GM06990 (cell line): ENCODE results near the gene GGT5.
"Not testable (repeated sequence)": the region's sequence is repeated elsewhere in the genome, so short reads cannot be mapped to it uniquely, and the experiment has no call there.

Source experiments
- DNase-seq: peaks from one replicate; pipeline ENCODE4 v3.0.0-alpha.2; 2011; ENCODE audit not compliant: insufficient read length; ENCODE audit errors: extremely low read depth
- H3K27me3 ChIP-seq: replicated peaks from 2 replicates; pipeline ENCODE4 v1.6.0; 2011; ENCODE audit warnings: low read length; ENCODE audit not compliant: control insufficient read depth, insufficient read depth
- H3K36me3 ChIP-seq: 2 replicates; pipeline ENCODE4 v1.5.1; 2011; ENCODE audit warnings: low read length; ENCODE audit not compliant: control insufficient read depth, insufficient read depth
- H3K4me3 ChIP-seq: replicated peaks from 2 replicates; pipeline ENCODE4 v1.5.1; 2011; ENCODE audit warnings: low read depth, mild to moderate bottlenecking, control low read depth, low read length
- CTCF ChIP-seq: IDR thresholded peaks from 2 replicates; pipeline ENCODE4 v1.5.1; 2011; ENCODE audit warnings: low read length, control low read depth, mild to moderate bottlenecking, inconsistent platforms; ENCODE audit not compliant: insufficient read depth, poor library complexity, severe bottlenecking

The GGT5 gene

GRCh38 chr22:24214467-24215285, 30.2 kb downstream of the GGT5 start:
- DNase-seq = no peak
- Histone ChIP-seq H3K36me3 (no peaks in the 10 kb centered on the region), H3K4me3 (no peak overlapping the region), H3K27me3 (no peaks in the 10 kb centered on the region)
- no peak for TF ChIP-seq CTCF

GRCh38 chr22:24213111-24213510, 31.8 kb downstream of the GGT5 start:
- H3K27me3 ChIP-seq, DNase-seq, H3K4me3 ChIP-seq, H3K36me3 ChIP-seq: not testable (repeated sequence)

- H3K4me3 ChIP-seq, DNase-seq, H3K36me3 ChIP-seq, H3K27me3 ChIP-seq: not testable (repeated sequence)
Observed at GRCh38 chr22:24211716-24212115, 33.2 kb downstream of the GGT5 start.

GRCh38 chr22:24210409-24210808, 34.5 kb downstream of the GGT5 start:
- H3K36me3 ChIP-seq, DNase-seq, H3K27me3 ChIP-seq, H3K4me3 ChIP-seq: not testable (repeated sequence)

GRCh38 chr22:24209687-24210086, 35.2 kb downstream of the GGT5 start:
- no peaks in the 10 kb centered on the region for H3K36me3 ChIP-seq
- H3K27me3 ChIP-seq = no peaks in the 10 kb centered on the region
- TF ChIP-seq CTCF = no peak
- no peak overlapping the region for H3K4me3 ChIP-seq
- no peak for DNase-seq

GRCh38 chr22:24209016-24209415, 35.9 kb downstream of the GGT5 start:
- TF ChIP-seq CTCF = no peak
- H3K4me3 ChIP-seq = no peak overlapping the region
- H3K36me3 ChIP-seq = no peaks in the 10 kb centered on the region
- DNase-seq = no peak
- H3K27me3 ChIP-seq = no peaks in the 10 kb centered on the region

- no peaks in the 10 kb centered on the region for H3K36me3 ChIP-seq
- no peak for DNase-seq
- no peaks in the 10 kb centered on the region; the same call in 1 of the 2 replicates for H3K27me3 ChIP-seq
- TF ChIP-seq CTCF = no peak
- H3K4me3 ChIP-seq = no peak overlapping the region
Observed at GRCh38 chr22:24208012-24208749, 36.7 kb downstream of the GGT5 start.
